ENCODE measurements around the gene HSPB9.

HSPB9 gene

DNA sequence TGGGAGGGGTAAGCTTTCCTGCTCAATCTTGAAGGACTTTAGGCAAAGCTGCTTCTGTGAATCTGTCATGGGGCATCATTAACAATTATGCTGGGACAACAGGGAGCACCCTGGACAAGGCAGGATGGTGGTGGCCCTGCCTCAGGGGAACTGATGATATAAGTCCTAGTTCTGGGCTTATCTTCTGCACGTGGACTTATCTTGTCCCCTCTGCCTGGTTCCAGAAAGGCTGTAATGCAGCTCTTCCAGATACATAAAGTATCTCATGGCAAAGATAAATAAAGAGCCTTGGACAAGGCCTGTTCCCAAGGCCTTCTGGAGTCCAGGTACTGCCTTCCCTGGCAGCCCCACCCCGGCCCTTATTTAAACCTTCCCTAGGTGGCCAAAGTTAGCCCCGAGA is 18.3 kb upstream of the HSPB9 start:
- Histone ChIP-seq H3K36me3 (ENCODE audit: control insufficient read depth, insufficient read depth, low read length) (no peaks in the 10 kb centered on the region), H3K9me3 (ENCODE audit: control insufficient read depth, insufficient read depth, low read length) (no peaks in the 10 kb centered on the region), H3K4me3 (ENCODE audit: low read depth, low read length) (no peak overlapping the region), H3K27ac (ENCODE audit: low read depth, low read length) (no peak overlapping the region), H3K9ac (ENCODE audit: low read depth, low read length) (no peak overlapping the region), H3K4me1 (ENCODE audit: control insufficient read depth, insufficient read depth, low read length) (peaks cover 9% of the 10 kb centered on the region), H3K27me3 (ENCODE audit: control insufficient read depth, insufficient read depth, low read length) (no peaks in the 10 kb centered on the region)

DNA sequence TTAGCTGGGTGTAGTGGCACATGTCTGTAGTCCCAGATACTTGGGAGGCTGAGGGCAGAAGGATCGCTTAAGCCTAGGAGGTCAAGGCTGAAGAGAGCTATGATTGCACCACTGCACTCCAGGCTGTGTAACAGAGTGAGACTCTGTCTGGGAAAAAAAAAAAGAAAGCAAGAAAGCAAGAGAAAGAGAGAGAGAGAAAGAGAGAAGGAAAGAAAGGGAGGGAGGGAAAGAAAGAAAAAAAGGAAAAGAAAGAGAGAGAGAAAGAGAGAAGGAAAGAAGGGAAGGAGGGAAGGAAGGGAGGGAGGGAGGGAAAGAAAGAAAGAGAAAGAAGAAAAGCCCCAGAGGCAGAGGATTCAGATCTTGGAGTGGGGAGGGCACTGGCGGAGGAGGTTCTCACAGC is 16.6 kb upstream of the HSPB9 start:
- Histone ChIP-seq H3K36me3 (ENCODE audit: control insufficient read depth, insufficient read depth, low read length) (no peaks in the 10 kb centered on the region), H3K9me3 (ENCODE audit: control insufficient read depth, insufficient read depth, low read length) (no peaks in the 10 kb centered on the region), H3K9ac (ENCODE audit: low read depth, low read length) (no peak overlapping the region), H3K4me1 (ENCODE audit: control insufficient read depth, insufficient read depth, low read length) (peaks cover 9% of the 10 kb centered on the region), H3K4me3 (ENCODE audit: low read depth, low read length) (no peak overlapping the region), H3K27me3 (ENCODE audit: control insufficient read depth, insufficient read depth, low read length) (no peaks in the 10 kb centered on the region), H3K27ac (ENCODE audit: low read depth, low read length) (no peak overlapping the region)

DNA sequence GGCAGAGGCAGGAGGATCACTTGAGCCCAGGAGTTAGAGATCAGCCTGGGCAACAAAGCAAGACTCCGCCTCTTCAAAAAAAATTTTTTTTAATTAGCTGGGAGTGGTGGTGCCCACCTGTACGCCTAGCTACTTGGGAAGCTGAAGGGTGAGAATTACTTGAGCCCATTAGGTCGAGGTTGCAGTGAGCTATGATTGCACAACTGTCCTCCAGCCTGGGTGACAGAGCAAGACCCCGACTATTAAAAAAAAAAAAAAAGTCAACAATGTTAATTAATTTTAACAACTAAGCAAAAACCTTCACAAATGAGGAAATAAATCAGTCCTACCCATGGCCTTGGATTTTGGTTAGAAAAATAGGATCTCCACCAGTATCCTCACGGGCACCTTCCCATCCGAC is 15.5 kb upstream of the HSPB9 start:
- H3K9ac ChIP-seq (ENCODE audit: low read depth, low read length), result no peak overlapping the region
- H3K4me3 ChIP-seq (ENCODE audit: low read depth, low read length), result peak overlapping the region; percentile 67
- H3K27me3 ChIP-seq (ENCODE audit: control insufficient read depth, insufficient read depth, low read length), result no peaks in the 10 kb centered on the region

DNA sequence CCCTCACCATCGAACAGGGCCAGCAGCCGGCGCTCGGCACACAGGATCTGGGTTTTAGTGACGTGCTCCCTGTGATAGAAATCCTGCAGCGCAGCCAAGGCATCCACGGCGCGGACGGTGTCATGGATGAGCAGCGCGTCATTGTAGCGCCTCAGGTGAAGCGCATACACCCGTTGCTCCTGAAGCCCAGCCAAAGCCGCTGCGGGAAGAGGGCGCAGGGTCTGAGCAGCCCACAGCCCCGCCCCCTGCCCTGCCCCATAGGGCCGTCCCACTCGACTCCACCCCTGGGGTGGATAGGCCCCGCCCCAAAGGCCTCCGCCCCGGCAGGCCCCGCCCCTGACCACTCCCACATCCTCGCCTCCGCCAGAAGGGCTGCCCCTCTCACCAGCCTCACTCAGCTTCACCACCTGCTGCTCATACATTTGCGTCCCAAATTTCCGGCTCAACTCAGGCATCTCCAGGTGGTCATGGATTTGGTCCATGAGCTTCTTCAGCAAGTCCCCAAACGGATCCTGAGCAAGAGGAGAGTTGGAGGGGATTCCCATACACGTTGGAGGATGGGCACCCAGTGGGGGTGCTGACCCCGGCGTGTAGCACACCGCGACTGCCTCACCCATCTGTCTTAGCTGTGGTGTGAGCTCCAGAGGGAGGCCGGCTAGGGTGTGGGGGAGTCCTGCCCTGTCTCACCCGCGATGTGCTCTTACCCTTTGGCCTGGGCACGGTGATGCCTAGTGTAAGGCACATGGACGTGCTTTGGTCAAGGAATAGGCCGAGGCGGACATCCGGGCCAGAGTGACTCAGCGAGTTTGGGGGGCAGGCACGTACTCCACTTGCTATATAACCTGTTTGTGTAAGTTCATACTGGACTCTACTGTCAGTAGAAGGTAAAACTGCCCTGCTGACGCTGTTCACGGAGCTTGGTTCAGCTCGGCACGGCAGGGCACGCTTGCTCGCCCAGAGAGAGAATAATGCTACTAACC is 14.7 kb upstream of the HSPB9 start:
- Histone ChIP-seq H3K27me3 (ENCODE audit: control insufficient read depth, insufficient read depth, low read length) (no peaks in the 10 kb centered on the region), H3K27ac (ENCODE audit: low read depth, low read length) (peak overlapping the region; percentile 29), H3K9me3 (ENCODE audit: control insufficient read depth, insufficient read depth, low read length) (no peaks in the 10 kb centered on the region), H3K36me3 (ENCODE audit: control insufficient read depth, insufficient read depth, low read length) (no peaks in the 10 kb centered on the region), H3K4me3 (ENCODE audit: low read depth, low read length) (peak overlapping the region; percentile 67), H3K9ac (ENCODE audit: low read depth, low read length) (0 out of 2 replicates have a peak overlapping the region, but pooled peaks have one; percentile 20), H3K4me1 (ENCODE audit: control insufficient read depth, insufficient read depth, low read length) (peaks cover 9% of the 10 kb centered on the region)

More for the DNA sequence above, 15.5 kb upstream of the HSPB9 start:
- no peak overlapping the region for H3K27ac ChIP-seq (ENCODE audit: low read depth, low read length)
- H3K36me3 ChIP-seq (ENCODE audit: control insufficient read depth, insufficient read depth, low read length), result no peaks in the 10 kb centered on the region
- no peaks in the 10 kb centered on the region for H3K9me3 ChIP-seq (ENCODE audit: control insufficient read depth, insufficient read depth, low read length)
- peaks cover 9% of the 10 kb centered on the region for H3K4me1 ChIP-seq (ENCODE audit: control insufficient read depth, insufficient read depth, low read length)

DNA sequence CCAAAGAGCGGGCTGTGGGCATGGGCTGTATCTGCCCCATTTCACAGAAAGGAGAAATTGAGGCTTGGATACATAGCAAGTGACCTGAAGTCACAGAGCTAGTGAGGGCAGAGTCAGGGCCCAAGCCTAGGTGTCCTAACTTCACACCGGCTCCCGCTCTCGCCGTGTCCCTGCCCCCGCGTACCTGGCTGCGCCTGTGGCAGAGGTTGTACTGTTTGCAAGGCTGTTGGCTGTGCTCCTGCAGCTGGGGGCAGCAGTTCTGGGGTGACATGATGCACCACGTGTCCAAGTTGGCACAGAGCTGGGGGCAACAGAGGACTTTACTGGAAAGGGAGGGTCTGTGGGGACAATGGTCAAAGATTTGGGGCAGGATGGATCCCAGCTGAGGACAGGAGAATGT is 13.5 kb upstream of the HSPB9 start:
- Histone ChIP-seq H3K4me1 (ENCODE audit: control insufficient read depth, insufficient read depth, low read length) (peaks cover 9% of the 10 kb centered on the region), H3K9ac (ENCODE audit: low read depth, low read length) (no peak overlapping the region), H3K27me3 (ENCODE audit: control insufficient read depth, insufficient read depth, low read length) (no peaks in the 10 kb centered on the region), H3K27ac (ENCODE audit: low read depth, low read length) (no peak overlapping the region), H3K36me3 (ENCODE audit: control insufficient read depth, insufficient read depth, low read length) (peaks cover 11% of the 10 kb centered on the region), H3K9me3 (ENCODE audit: control insufficient read depth, insufficient read depth, low read length) (no peaks in the 10 kb centered on the region), H3K4me3 (ENCODE audit: low read depth, low read length) (no peak overlapping the region)

DNA sequence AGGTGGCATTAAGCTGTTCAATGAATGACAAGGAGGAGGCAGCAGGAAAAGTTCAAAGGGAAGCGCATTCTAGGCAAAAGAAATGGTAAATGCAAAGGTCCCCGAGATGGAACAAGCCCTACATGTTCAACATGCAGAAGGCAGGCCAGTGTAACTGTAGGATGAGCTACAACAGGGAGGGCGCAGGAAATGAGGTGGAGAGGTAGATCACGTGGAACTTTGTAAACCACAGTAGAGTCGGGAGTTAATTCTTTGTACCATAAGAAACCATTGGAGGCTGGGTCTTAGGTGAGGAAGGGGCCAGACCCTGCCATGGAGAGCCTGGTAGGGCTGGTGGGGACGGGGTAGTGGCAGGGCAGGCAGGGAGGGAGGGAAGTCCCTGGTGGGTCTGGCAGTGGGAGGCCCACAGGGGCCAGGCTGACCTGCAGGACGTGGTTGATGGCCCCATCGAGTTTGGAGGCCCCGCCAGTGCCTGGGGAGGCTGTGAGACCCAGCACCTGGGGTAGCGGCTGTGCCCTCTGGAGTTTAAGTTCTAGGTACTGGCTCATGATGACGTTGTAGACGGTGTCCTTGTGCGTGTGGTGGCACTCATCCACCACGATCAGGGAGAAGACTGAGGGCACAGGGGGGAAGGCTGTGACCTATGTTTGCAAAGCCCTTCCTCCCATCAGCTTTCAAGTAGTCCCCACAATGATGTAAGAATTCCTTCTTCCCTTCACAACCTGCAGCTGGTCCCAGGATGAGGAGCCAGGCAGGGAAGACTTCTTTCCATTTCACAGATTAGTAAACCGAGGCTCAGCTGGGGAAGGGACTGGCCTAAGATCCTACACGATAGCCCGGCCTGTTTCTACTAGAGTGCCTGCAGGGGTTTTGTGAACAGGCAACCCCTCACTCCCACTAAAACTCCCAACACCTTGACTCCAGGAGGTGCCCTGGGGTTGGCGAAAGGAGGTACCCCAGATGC is 12.0 kb upstream of the HSPB9 start:
- Histone ChIP-seq H3K9ac (ENCODE audit: low read depth, low read length) (no peak overlapping the region), H3K4me3 (ENCODE audit: low read depth, low read length) (no peak overlapping the region), H3K4me1 (ENCODE audit: control insufficient read depth, insufficient read depth, low read length) (peaks cover 9% of the 10 kb centered on the region), H3K27ac (ENCODE audit: low read depth, low read length) (no peak overlapping the region), H3K36me3 (ENCODE audit: control insufficient read depth, insufficient read depth, low read length) (peaks cover 23% of the 10 kb centered on the region), H3K9me3 (ENCODE audit: control insufficient read depth, insufficient read depth, low read length) (no peaks in the 10 kb centered on the region), H3K27me3 (ENCODE audit: control insufficient read depth, insufficient read depth, low read length) (no peaks in the 10 kb centered on the region)

DNA sequence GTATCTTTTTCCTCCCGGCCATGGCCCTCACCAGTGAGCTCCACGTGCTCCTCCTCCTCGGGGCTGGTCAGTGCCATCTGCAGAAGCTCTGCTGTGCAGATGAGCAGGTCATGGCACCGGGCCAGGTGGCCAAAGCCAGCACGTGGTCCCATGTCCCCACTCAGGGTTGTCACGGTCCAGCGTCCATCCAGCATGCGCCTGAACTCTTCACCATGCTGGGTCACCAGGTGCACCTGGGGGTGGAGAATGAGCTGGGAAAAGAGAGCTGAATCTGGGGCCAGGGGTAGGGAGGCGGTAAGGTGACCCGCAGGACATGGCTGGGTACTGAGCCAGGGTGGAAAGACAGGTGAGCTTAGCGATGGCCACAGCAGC is 11.4 kb upstream of the HSPB9 start:
- Histone ChIP-seq H3K36me3 (ENCODE audit: control insufficient read depth, insufficient read depth, low read length) (peaks cover 30% of the 10 kb centered on the region), H3K9me3 (ENCODE audit: control insufficient read depth, insufficient read depth, low read length) (no peaks in the 10 kb centered on the region), H3K4me1 (ENCODE audit: control insufficient read depth, insufficient read depth, low read length) (peaks cover 9% of the 10 kb centered on the region), H3K27me3 (ENCODE audit: control insufficient read depth, insufficient read depth, low read length) (no peaks in the 10 kb centered on the region), H3K4me3 (ENCODE audit: low read depth, low read length) (no peak overlapping the region), H3K9ac (ENCODE audit: low read depth, low read length) (no peak overlapping the region), H3K27ac (ENCODE audit: low read depth, low read length) (no peak overlapping the region)

DNA sequence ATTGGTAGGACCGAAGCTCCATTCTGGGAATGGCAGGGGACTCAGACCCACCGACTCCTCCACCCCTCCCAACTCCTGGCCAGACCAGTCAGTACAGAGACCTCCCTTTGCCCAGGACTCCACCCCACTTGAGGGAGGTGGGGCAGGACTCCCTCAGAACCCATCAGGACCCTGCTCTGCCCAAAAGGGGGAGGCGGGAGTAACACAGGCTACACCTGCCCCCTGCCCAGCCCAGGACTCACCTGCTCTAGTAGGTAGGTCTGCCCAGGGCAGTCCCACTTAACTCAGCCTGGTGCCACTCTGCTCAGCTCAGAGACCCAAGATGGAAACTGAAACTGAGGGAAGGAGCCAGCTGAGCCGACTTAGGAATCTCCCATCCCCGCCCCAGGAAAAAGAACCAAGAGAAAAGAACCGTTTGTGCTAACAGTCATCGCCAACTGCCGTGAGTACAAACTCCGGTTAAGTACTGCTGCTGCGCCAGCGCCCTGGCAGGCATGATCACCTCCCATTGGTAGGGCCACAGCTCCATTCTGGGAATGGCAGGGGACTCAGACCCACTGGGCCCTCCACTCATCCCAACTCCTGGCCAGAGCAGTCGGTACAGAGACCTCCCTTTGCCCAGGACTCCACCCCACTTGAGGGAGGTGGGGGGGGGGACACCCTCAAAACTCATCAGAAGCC is 10.6 kb upstream of the HSPB9 start:
- Histone ChIP-seq H3K27me3 (ENCODE audit: control insufficient read depth, insufficient read depth, low read length) (no peaks in the 10 kb centered on the region), H3K36me3 (ENCODE audit: control insufficient read depth, insufficient read depth, low read length) (peaks cover 36% of the 10 kb centered on the region), H3K9me3 (ENCODE audit: control insufficient read depth, insufficient read depth, low read length) (no peaks in the 10 kb centered on the region), H3K4me1 (ENCODE audit: control insufficient read depth, insufficient read depth, low read length) (peaks cover 9% of the 10 kb centered on the region), H3K27ac (ENCODE audit: low read depth, low read length) (no peak overlapping the region), H3K4me3 (ENCODE audit: low read depth, low read length) (no peak overlapping the region), H3K9ac (ENCODE audit: low read depth, low read length) (no peak overlapping the region)

DNA sequence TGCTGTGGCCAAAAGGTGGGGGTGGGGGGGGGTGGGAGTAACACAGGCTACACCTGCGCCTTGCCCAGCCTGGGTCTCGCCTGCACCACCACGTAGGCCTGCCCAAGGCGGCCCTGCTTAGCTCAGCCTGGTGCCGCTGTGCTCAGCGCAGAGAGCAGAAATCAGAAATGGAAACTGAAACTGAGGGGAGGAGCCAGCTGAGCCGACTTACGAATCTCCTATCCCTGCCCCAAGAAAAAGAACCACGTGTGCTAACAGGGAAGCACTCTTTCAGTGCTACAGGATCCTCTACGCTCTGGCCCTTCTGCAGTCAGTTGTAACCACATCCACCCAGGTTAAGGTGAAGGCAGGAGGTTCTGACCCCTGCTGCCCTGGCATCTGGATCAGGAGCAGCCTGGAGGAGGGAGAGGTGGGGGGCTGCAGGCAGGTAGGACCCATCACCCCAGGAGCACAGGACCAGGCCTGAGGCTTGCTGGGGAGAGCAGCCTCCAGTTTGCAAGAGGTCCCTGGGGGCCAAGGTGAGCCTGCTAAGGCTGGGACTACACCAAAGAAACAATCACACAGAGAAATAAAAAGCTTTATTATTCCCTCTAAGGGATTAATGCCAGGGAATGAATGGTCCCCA is 9.9 kb upstream of the HSPB9 start, which contains the start of gene DHX58:
Gene DHX58, minus strand, starts transcription at position 163 of the 625 bp plus-strand sequence. CDS start 822 bp downstream, outside the sequence.
- Histone ChIP-seq H3K4me3 (ENCODE audit: low read depth, low read length) (no peak within 1 kb of the TSS), H3K9me3 (ENCODE audit: control insufficient read depth, insufficient read depth, low read length) (no peaks in the 10 kb centered on the region), H3K9ac (ENCODE audit: low read depth, low read length) (no peak within 1 kb of the TSS), H3K4me1 (ENCODE audit: control insufficient read depth, insufficient read depth, low read length) (peaks cover 9% of the 10 kb centered on the region), H3K27ac (ENCODE audit: low read depth, low read length) (no peak within 1 kb of the TSS), H3K36me3 (ENCODE audit: control insufficient read depth, insufficient read depth, low read length) (peaks cover 43% of the 10 kb centered on the region), H3K27me3 (ENCODE audit: control insufficient read depth, insufficient read depth, low read length) (no peaks in the 10 kb centered on the region)
